HG02981 (cell line): ENCODE results near the gene IRX3.

Experiments
- ATAC-seq: cut with Tn5 transposase; IDR thresholded peaks from one replicate; pipeline ENCODE4 v1.9.1; 2021; ENCODE audit warnings: mild to moderate bottlenecking, moderate library complexity; ENCODE audit not compliant: unreplicated experiment

IRX3 gene

GRCh38 chr16:54239456-54239855, 47.1 kb downstream of the IRX3 start:
- no peak for ATAC-seq

- no peak for ATAC-seq
Measured at GRCh38 chr16:54236773-54237172, 49.8 kb downstream of the IRX3 start.

GRCh38 chr16:54233615-54234014, 53.0 kb downstream of the IRX3 start:
- ATAC-seq, result no peak
